ENCODE results near the gene MIDN.
"Not testable (repeated sequence)": the region's sequence is repeated elsewhere in the genome, so short reads cannot be mapped to it uniquely, and the experiment has no call there.

The MIDN gene

DNA sequence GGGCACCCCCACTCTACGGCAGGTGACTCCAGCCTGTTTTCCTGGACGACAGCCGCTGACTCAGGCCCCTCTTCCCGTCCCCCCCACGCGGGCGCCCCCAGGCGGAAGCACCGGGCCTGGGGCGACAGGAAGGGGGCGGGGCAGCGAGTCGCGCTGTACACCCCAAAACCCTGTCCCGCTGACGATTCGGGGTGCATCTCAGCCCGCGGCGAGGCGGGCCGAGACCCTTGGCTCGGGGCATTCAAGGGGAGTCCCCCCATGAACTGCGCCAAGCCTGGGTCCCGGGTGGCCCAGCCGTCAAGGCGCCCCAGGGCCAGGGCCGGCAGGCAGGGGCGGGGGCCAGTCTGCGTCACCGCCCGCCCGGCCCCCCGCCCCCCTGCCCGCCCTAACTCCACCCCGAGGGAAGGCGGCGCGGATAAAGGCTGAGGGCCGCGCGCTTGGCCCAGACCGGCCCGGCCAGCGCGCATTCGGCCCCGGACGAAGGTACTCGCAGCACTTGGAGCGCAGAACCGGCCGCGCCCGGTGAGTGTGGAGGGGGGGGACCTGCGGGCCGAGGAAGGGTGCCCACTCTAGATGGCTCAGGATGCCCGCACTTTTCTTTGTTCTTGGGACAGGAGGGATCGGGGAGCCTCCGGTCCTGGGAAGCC is at the start of gene MIDN:
Gene MIDN, plus strand, starts transcription at position 445 of the 647 bp plus-strand sequence. CDS start 1,714 bp downstream, outside the sequence.
- no peak for DNase-seq (ENCODE audit: low read depth)

GRCh38 chr19:1199531-1199930 is 48.9 kb upstream of the MIDN start:
- DNase-seq (ENCODE audit: low read depth) = no peak

GRCh38 chr19:1200614-1201013 is 47.8 kb upstream of the MIDN start:
- not testable (repeated sequence) for DNase-seq (ENCODE audit: low read depth)

DNA sequence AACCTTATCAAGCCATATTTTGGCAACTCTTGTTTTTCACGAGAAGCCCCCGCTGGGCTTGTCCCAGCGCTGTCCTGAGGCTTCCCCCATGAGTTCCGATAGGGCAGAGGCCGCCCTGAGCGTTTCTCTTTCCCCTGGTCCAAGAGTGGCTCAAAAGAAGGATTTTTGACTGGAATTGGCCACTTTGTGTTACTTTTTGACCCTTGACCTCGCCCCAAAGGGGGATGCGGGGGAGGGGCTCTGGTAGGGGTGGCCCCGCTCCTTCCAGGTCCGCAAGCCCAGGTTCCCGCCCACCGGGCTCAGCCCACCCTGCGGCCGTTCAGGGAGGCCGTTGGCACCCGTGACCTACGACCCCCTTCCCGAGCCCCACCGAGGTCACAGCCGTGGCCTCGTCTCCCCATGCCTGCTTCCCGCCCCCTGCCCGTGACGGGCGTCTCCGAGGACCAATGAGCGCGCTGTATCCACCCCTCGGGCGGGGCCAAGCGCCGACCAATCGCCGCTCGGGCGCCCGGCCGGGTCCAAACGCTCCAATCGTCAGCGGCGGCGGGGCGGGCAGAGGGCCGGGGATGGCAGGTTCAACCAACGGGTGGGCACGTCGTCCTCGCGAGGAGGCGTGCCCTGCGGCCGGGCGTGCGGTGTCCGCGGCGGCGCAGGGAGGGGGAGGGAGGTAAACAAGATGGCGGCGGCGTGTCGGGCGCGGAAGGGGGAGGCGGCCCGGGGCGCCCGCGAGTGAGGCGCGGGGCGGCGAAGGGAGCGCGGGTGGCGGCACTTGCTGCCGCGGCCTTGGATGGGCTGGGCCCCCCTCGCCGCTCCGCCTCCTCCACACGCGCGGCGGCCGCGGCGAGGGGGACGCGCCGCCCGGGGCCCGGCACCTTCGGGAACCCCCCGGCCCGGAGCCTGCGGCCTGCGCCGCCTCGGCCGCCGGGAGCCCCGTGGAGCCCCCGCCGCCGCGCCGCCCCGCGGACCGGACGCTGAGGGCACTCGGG is 43.0 kb upstream of the MIDN start, which contains the start of gene STK11:
Gene STK11, plus strand, starts transcription at position 665 of the 986 bp plus-strand sequence. CDS start 1,136 bp downstream, outside the sequence.
- DNase-seq (ENCODE audit: low read depth) = peak; percentile 100

DNA sequence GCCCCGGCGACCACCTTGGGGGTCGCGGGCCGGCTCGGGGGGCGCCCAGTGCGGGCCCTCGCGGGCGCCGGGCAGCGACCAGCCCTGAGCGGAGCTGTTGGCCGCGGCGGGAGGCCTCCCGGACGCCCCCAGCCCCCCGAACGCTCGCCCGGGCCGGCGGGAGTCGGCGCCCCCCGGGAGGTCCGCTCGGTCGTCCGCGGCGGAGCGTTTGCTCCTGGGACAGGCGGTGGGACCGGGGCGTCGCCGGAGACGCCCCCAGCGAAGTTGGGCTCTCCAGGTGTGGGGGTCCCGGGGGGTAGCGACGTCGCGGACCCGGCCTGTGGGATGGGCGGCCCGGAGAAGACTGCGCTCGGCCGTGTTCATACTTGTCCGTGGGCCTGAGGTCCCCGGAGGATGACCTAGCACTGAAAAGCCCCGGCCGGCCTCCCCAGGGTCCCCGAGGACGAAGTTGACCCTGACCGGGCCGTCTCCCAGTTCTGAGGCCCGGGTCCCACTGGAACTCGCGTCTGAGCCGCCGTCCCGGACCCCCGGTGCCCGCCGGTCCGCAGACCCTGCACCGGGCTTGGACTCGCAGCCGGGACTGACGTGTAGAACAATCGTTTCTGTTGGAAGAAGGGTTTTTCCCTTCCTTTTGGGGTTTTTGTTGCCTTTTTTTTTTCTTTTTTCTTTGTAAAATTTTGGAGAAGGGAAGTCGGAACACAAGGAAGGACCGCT is 42.1 kb upstream of the MIDN start:
- DNase-seq (ENCODE audit: low read depth) = no peak

- DNase-seq (ENCODE audit: low read depth) = no peak
These were observed 41.4 kb upstream of the MIDN start for GRCh38 chr19:1206864-1207450.

- DNase-seq (ENCODE audit: low read depth) = not testable (repeated sequence)
These were observed 39.6 kb upstream of the MIDN start for GRCh38 chr19:1208830-1209229.

DNA sequence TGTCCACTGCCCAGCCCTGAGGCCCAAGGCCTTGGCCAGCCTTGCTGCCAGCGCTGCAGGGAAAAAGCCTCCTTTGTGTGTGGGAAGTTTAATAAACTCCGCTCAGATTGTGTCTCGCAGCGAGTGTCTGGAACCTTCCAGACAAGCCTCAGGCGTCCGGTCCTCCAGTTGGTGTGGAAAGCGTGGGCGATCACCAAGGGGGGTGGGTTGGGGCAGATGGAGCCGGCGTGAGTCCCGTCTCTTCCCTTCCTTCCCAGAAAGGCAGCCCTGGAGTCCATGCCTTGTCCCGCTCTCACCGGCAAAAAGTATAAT is 38.2 kb upstream of the MIDN start:
- DNase-seq (ENCODE audit: low read depth) = no peak

- DNase-seq (ENCODE audit: low read depth) = no peak
These were observed 36.7 kb upstream of the MIDN start for GRCh38 chr19:1211494-1212234.

DNA sequence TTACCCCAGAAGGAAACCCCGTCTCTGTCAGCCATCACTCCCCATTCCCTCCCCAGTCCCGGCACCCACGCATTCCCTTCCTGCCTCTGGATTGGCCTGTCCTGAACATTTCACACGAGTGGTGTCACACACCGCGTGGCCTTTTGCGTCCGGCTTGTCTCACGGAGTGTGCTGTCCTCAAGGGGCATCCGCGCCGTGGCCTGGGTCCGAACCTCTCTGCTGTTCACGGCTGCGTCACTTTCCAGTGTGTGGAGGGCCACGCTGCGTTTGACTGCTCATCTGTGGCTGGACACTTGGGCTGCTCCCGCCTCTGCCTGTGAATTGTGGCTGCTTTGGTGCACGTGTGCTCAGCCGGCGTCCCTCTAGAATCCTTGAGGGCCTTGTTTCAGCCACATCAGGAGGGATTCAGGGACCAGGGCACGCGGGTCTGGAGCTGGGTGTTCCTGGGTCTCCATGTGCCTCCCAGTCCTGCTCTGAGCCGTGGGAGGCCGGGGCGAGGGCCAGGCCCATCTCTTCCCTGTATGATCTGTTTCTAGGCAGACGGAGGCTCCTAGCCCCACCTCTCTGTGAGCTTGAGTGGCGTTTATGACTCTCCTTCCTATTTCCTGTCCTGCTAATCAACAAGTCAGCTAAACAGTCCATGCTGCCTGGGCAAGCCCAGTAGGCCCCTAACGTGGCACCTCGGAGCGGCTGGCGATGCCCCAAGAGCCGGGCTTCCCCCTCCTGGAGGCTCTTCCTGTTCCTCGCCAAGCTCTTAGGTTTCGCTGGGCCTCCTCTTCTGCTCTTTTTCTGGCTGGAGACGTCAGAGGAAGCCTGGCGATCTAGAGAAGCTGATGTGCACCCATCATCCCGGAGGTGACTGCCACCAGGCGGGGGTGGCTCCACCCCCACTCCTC is 34.7 kb upstream of the MIDN start:
- DNase-seq (ENCODE audit: low read depth) = no peak

DNA sequence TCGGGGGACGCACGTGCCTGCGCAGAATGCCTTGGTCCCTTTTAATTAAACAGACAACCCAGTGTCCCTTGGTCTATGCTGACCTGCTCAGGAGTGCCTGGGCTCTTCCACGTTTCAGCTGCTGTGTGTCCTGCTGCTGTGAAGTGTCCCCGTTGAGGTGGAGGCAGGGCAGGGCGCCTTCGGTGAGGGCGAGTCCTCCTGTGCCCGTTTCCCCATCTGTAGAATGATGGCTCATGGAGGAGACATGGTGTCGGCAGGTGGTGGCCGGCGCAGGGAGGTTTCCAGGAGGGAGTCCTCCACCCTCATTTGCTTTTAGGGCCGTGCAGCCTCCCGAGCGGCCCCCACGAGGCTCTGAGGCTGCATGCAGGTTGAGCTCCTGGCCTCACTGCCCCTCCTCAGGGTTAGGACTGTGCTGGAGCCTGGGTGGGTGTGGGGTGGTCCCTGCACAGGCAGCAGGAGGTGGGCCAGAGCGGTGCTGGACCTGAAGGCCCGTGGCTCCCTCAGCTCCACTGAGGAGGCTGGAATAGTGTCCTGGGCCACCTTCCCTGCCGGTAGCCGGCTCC is 34.0 kb upstream of the MIDN start:
- DNase-seq (ENCODE audit: low read depth) = no peak

GRCh38 chr19:1214862-1215731 is 33.3 kb upstream of the MIDN start:
- DNase-seq (ENCODE audit: low read depth) = no peak

- no peak for DNase-seq (ENCODE audit: low read depth)
These were observed 31.6 kb upstream of the MIDN start for GRCh38 chr19:1216756-1217155.

GRCh38 chr19:1217366-1217765 is 31.0 kb upstream of the MIDN start:
- no peak for DNase-seq (ENCODE audit: low read depth)

- no peak for DNase-seq (ENCODE audit: low read depth)
These were observed 29.4 kb upstream of the MIDN start for GRCh38 chr19:1218751-1219567.

DNA sequence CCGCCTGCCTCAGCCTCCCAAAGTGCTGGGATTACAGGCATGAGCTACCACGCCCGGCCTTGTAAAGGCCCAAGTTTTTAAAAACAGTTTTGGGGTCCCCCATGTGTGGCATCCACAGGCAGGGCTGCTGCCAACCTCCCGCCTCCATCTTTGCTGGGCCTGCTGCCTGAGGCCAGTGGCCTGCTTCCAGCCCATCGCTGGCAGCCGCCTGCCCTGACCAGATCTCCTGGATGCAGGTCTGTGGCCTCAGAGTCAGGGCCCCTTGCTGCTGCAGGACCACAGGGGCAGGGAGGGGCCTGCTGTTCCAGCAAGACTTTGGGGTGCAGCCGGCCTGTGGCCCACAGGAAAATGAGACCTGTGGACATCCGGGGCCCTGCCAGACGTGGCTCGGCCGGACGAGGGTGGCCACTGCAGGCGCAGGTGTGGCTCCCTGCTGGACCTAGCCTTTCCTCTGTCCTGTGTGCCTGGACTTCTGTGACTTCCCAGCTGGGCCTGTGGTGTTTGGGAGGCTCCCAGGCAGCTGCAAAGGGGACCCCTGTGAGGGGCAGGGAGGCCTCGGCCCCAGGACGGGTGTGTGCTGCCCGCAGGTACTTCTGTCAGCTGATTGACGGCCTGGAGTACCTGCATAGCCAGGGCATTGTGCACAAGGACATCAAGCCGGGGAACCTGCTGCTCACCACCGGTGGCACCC is 28.5 kb upstream of the MIDN start:
- DNase-seq (ENCODE audit: low read depth) = no peak

GRCh38 chr19:1220477-1220930 is 27.9 kb upstream of the MIDN start:
- DNase-seq (ENCODE audit: low read depth) = no peak

Measured in activated T-helper 9 cell treated with anti-CD3 and anti-CD28 coated beads, Interleukin-2, amount 50 U/mL, for 16 hours (primary cell).